Karpas-422 (cell line): ENCODE measurements around the gene ARMC2. TPM values are rescaled to one million over a fixed set of nuclear protein-coding genes. Genes with fewer than 3 reads are reported as not detected.
A peak's percentile ranks its signal among the peaks of the same experiment; 100 is the strongest.

Source experiments
- DNase-seq: peaks from one replicate; pipeline ENCODE4 v3.0.0-alpha.2; 2015
- H2AFZ ChIP-seq: fragments of 200-600 bp; sonication (generic); 2 replicates; pipeline ENCODE4 v1.6.1; 2014; ENCODE audit warnings: antibody characterized with exemption, low read length, mixed read lengths
- H3K27ac ChIP-seq: fragments of 200-600 bp; sonication (generic); 2 replicates; pipeline ENCODE4 v1.5.1; 2014; ENCODE audit warnings: mild to moderate bottlenecking, low read length, moderate library complexity
- H3K27me3 ChIP-seq: fragments of 200-600 bp; sonication (generic); 2 replicates; pipeline ENCODE4 v1.6.1; 2014; ENCODE audit warnings: low read length, mixed read lengths
- H3K36me3 ChIP-seq: fragments of 200-600 bp; sonication (generic); 2 replicates; pipeline ENCODE4 v1.6.1; 2014; ENCODE audit warnings: low read length, mixed read lengths; ENCODE audit not compliant: insufficient read depth
- H3K4me1 ChIP-seq: fragments of 200-600 bp; sonication (generic); 2 replicates; pipeline ENCODE4 v1.6.1; 2014; ENCODE audit warnings: mild to moderate bottlenecking, low read length, mixed read lengths
- H3K4me2 ChIP-seq: fragments of 200-600 bp; sonication (generic); 2 replicates; pipeline ENCODE4 v1.6.1; 2014; ENCODE audit warnings: low read length, low read depth, mild to moderate bottlenecking; ENCODE audit not compliant: poor library complexity, severe bottlenecking
- H3K4me3 ChIP-seq: fragments of 200-600 bp; sonication (generic); 2 replicates; pipeline ENCODE4 v1.5.1; 2014; ENCODE audit warnings: mild to moderate bottlenecking, antibody characterized with exemption, low read length, mixed read lengths
- H3K79me2 ChIP-seq: fragments of 200-600 bp; sonication (generic); 2 replicates; pipeline ENCODE4 v1.6.1; 2014; ENCODE audit warnings: mild to moderate bottlenecking, low read length, mixed read lengths
- H3K9ac ChIP-seq: fragments of 200-600 bp; sonication (generic); 2 replicates; pipeline ENCODE4 v1.6.0; 2014; ENCODE audit warnings: low read length
- H3K9me2 ChIP-seq: fragments of 200-600 bp; sonication (generic), shearing (Covaris generic); replicated peaks from 2 replicates; pipeline ENCODE4 v1.6.0; 2014; ENCODE audit warnings: mild to moderate bottlenecking, low read length, moderate library complexity; ENCODE audit not compliant: insufficient read depth
- H3K9me3 ChIP-seq: fragments of 300-700, 200-600 bp; sonication (generic); 2 replicates; pipeline ENCODE4 v1.6.1; 2014; ENCODE audit warnings: low read length, mixed read lengths
- H4K20me1 ChIP-seq: fragments of 200-600 bp; sonication (generic); 2 replicates; pipeline ENCODE4 v1.6.1; 2014; ENCODE audit warnings: mild to moderate bottlenecking, antibody characterized with exemption, low read length, low read depth; ENCODE audit not compliant: insufficient read depth
- total RNA-seq: library from RNA; depleted of rRNA; stranded (reverse); fragments of >200 nt; shearing (Covaris generic); gene quantifications from 2 replicates; pipeline ENCODE4 v1.2.3, GENCODE V29; 2014; ENCODE audit warnings: low replicate concordance

ARMC2 gene
- total RNA-seq, 1 experiment from 2014 or later = 1.0 TPM

- Histone ChIP-seq H2AFZ (no peak overlapping the region), H3K36me3 (no peaks in the 10 kb centered on the region), H3K27ac (no peak overlapping the region), H3K4me2 (no peak overlapping the region), H3K27me3 (no peaks in the 10 kb centered on the region), H3K4me1 (no peaks in the 10 kb centered on the region), H3K4me3 (no peak overlapping the region), H3K9me3 (no peaks in the 10 kb centered on the region), H4K20me1 (no peaks in the 10 kb centered on the region; the same call in 1 of the 2 replicates), H3K9me2 (no peaks in the 10 kb centered on the region), H3K9ac (no peak overlapping the region), H3K79me2 (no peaks in the 10 kb centered on the region)
- no peak for DNase-seq
These were observed 153.2 kb downstream of the ARMC2 start for GRCh38 chr6:109001291-109001894.

GRCh38 chr6:109002051-109002697 is 154.0 kb downstream of the ARMC2 start:
- H3K36me3 ChIP-seq = no peaks in the 10 kb centered on the region
- DNase-seq = no peak

GRCh38 chr6:109002882-109003281 is 154.7 kb downstream of the ARMC2 start:
- Histone ChIP-seq H3K79me2 (no peaks in the 10 kb centered on the region), H3K9me2 (no peaks in the 10 kb centered on the region), H3K36me3 (no peaks in the 10 kb centered on the region), H3K9ac (no peak overlapping the region), H3K27me3 (no peaks in the 10 kb centered on the region), H2AFZ (no peak overlapping the region), H3K4me2 (no peak overlapping the region), H3K4me1 (no peaks in the 10 kb centered on the region), H3K4me3 (no peak overlapping the region), H4K20me1 (no peaks in the 10 kb centered on the region; the same call in 1 of the 2 replicates), H3K27ac (no peak overlapping the region), H3K9me3 (no peaks in the 10 kb centered on the region)
- DNase-seq = no peak

More at GRCh38 chr6:109002051-109002697, 154.0 kb downstream of the ARMC2 start:
- Histone ChIP-seq H3K9me2 (no peaks in the 10 kb centered on the region), H3K27ac (no peak overlapping the region), H3K27me3 (no peaks in the 10 kb centered on the region), H3K4me1 (no peaks in the 10 kb centered on the region), H3K79me2 (no peaks in the 10 kb centered on the region), H3K9ac (no peak overlapping the region), H3K9me3 (no peaks in the 10 kb centered on the region), H4K20me1 (no peaks in the 10 kb centered on the region; the same call in 1 of the 2 replicates), H2AFZ (no peak overlapping the region), H3K4me2 (no peak overlapping the region), H3K4me3 (no peak overlapping the region)

- Histone ChIP-seq H2AFZ (no peak overlapping the region), H3K36me3 (no peaks in the 10 kb centered on the region), H4K20me1 (no peaks in the 10 kb centered on the region; the same call in 1 of the 2 replicates), H3K27me3 (no peaks in the 10 kb centered on the region), H3K79me2 (no peaks in the 10 kb centered on the region), H3K27ac (no peak overlapping the region), H3K9me3 (no peaks in the 10 kb centered on the region), H3K9ac (no peak overlapping the region), H3K4me2 (no peak overlapping the region), H3K4me1 (peaks cover 16% of the 10 kb centered on the region), H3K4me3 (no peak overlapping the region), H3K9me2 (no peaks in the 10 kb centered on the region)
- no peak for DNase-seq
These were observed 158.6 kb downstream of the ARMC2 start for GRCh38 chr6:109006818-109007217.

DNA sequence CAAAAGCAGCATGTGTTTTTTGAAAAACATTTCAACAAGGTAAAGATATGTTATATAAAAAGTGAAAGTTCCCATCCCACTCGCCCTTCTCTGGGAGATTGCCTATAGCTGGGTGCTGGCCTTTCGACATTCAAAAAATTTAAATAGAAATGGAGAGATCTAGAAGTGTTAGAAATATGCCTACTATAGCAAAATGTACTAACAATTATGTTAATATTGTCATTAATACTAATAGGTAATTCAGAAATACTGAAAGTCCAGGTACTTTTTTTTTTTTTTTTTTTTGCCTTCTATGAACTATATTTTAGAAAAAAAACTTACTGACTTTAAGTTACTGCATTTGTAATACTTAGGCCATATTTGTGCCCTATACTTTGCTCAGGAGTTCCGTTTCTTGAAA is 159.3 kb downstream of the ARMC2 start:
- Histone ChIP-seq H3K9ac (no peak overlapping the region), H3K9me2 (no peaks in the 10 kb centered on the region), H3K27me3 (no peaks in the 10 kb centered on the region), H3K4me2 (no peak overlapping the region), H3K4me1 (peaks cover 16% of the 10 kb centered on the region), H2AFZ (no peak overlapping the region), H3K79me2 (no peaks in the 10 kb centered on the region), H3K9me3 (no peaks in the 10 kb centered on the region), H3K27ac (no peak overlapping the region), H4K20me1 (no peaks in the 10 kb centered on the region; the same call in 1 of the 2 replicates), H3K36me3 (no peaks in the 10 kb centered on the region), H3K4me3 (no peak overlapping the region)
- DNase-seq = no peak

DNA sequence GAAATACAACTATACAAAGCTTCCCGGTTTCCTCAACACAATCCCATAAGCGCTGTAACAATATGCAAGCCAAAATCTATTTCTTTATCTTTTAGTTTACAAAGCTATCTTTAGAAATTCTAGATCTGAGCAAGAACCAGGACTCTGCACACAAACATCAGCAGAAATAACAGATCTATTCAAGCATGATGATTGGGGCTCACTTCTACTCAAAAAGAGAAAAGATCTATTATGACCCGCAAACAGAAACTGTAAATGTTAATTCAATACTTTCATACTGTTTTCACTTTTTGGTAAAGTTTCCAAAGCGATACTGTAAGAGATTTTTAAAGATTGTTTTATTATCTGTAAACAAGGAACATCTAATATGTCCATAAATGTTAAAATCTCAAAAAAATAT is 159.8 kb downstream of the ARMC2 start:
- no peaks in the 10 kb centered on the region for H3K27me3 ChIP-seq
- H3K9me3 ChIP-seq = no peaks in the 10 kb centered on the region
- H3K79me2 ChIP-seq = no peaks in the 10 kb centered on the region
- no peaks in the 10 kb centered on the region for H3K9me2 ChIP-seq
- no peak overlapping the region for H3K27ac ChIP-seq
- no peak overlapping the region for H3K4me3 ChIP-seq
- peak overlapping the region; percentile 87 for H3K4me2 ChIP-seq
- no peaks in the 10 kb centered on the region for H3K36me3 ChIP-seq
- DNase-seq = no peak
- no peak overlapping the region for H3K9ac ChIP-seq
- peaks cover 16% of the 10 kb centered on the region for H3K4me1 ChIP-seq
- H4K20me1 ChIP-seq = no peaks in the 10 kb centered on the region; the same call in 1 of the 2 replicates
- no peak overlapping the region for H2AFZ ChIP-seq

GRCh38 chr6:109008537-109009235 is 160.5 kb downstream of the ARMC2 start:
- no peak overlapping the region for H3K27ac ChIP-seq
- peak overlapping the region; percentile 85 for H3K4me3 ChIP-seq
- no peaks in the 10 kb centered on the region for H3K9me3 ChIP-seq
- no peaks in the 10 kb centered on the region for H3K36me3 ChIP-seq
- H3K4me1 ChIP-seq = peaks cover 16% of the 10 kb centered on the region
- no peaks in the 10 kb centered on the region for H3K9me2 ChIP-seq
- no peaks in the 10 kb centered on the region for H3K79me2 ChIP-seq
- H4K20me1 ChIP-seq = no peaks in the 10 kb centered on the region; the same call in 1 of the 2 replicates
- no peaks in the 10 kb centered on the region for H3K27me3 ChIP-seq
- peak overlapping the region; percentile 73 for H3K9ac ChIP-seq
- DNase-seq = peak; percentile 43
- H3K4me2 ChIP-seq = peak overlapping the region; percentile 87
- peak overlapping the region; percentile 12; the same call in 1 of the 2 replicates for H2AFZ ChIP-seq
